ENCODE results near the gene DCTPP1. TPM values are rescaled to one million over a fixed set of nuclear protein-coding genes. Genes with fewer than 3 reads are reported as not detected.

The DCTPP1 gene
- total and polyA plus RNA-seq, 2 of the 4 experiments (the other 2 are of a cell fraction), result 24.9 to 45.5 TPM

DNA sequence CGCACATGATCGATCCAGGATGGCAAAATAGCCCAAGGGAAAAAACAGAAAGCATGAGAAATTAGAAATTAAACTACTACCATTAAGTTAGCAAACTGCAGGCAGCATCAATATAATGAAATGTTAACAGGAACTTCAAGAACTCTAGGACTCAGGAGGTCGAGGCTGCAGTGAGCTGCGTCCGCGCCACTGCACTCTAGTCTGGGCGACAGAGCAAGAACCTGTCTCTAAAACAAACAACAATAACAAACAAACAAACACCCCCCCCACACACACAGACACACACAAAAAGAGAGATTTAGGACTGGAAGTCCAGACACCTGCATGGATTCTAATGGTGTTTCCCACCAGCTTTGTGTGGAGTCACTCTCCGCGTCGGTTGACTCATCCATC is 16.4 kb upstream of the DCTPP1 start:
- Histone ChIP-seq H3K18ac (ENCODE audit: low read depth, low read length) (peak overlapping the region; percentile 20; the same call in 1 of the 2 replicates), H2AFZ (replicated peaks; ENCODE audit: low read length, poor library complexity) (peak overlapping the region; percentile 87), H3K4me3 (ENCODE audit: insufficient read depth, low read depth, low read length) (peak overlapping the region; percentile 65), H3K27me3 (ENCODE audit: control insufficient read depth, insufficient read depth, low read length) (no peaks in the 10 kb centered on the region; the same call in 1 of the 2 replicates), H4K8ac (ENCODE audit: low read depth in 2 of 2, low read length in 2 of 2) (peak overlapping the region; percentile 14 to 84), H3K9me3 (ENCODE audit: control insufficient read depth, insufficient read depth, low read length) (0 out of 2 replicates have a peak, but pooled peaks cover 5% of the 10 kb centered on the region), H3K9ac (ENCODE audit: low read depth, low read length) (peak overlapping the region; percentile 38), H4K5ac (ENCODE audit: low read depth, low read length) (peak overlapping the region; percentile 21), H2BK120ac (ENCODE audit: low read depth, low read length) (peak overlapping the region; percentile 48), H3K27ac (ENCODE audit: insufficient read depth, low read length) (peak overlapping the region; percentile 30), H2BK15ac (ENCODE audit: low read depth, low read length) (no peak overlapping the region; the same call in 2 of the 3 replicates), H2AK9ac (replicated peaks; ENCODE audit: low read depth, low read length, poor library complexity) (peak overlapping the region; percentile 4), H3K56ac (ENCODE audit: extremely low read depth, insufficient read depth, low read length) (no peak overlapping the region), H4K20me1 (ENCODE audit: insufficient read depth, low read length) (0 out of 2 replicates have a peak, but pooled peaks cover 4% of the 10 kb centered on the region), H3K23ac (ENCODE audit: low read depth, low read length) (peak overlapping the region; percentile 31; the same call in 1 of the 2 replicates), H3K4me1 (ENCODE audit: control insufficient read depth, insufficient read depth, low read length) (peaks cover 5% of the 10 kb centered on the region), H3K4ac (ENCODE audit: low read depth, low read length) (peak overlapping the region; percentile 81), H3K79me1 (ENCODE audit: low read depth in 1 of 2, low read length in 2 of 2) (peaks cover 13 to 22% of the 10 kb centered on the region in 2 experiments), H3K36me3 (ENCODE audit: control insufficient read depth, insufficient read depth, low read length) (peaks cover 9% of the 10 kb centered on the region), H2AK5ac (ENCODE audit: low read depth, low read length) (no peak overlapping the region), H2BK20ac (ENCODE audit: low read depth, low read length) (peak overlapping the region; percentile 11; the same call in 1 of the 2 replicates), H3K4me2 (ENCODE audit: low read depth, low read length) (peak overlapping the region; percentile 72), H3K14ac (replicated peaks; ENCODE audit: low read depth, low read length) (peak overlapping the region; percentile 59), H2BK5ac (ENCODE audit: low read depth, low read length, poor library complexity, severe bottlenecking) (peak overlapping the region; percentile 21), H3K9me1 (ENCODE audit: insufficient read depth, low read length) (peaks cover 7% of the 10 kb centered on the region), H4K91ac (ENCODE audit: insufficient read depth, low read depth, low read length) (peak overlapping the region; percentile 65)
- DNase-seq (no peak), ATAC-seq (ENCODE audit: low read depth) (no peak)
- in situ Hi-C loops (cut with MboI; ENCODE audit: low sequenced_read_pairs) (loop anchor here (5.0 kb wide), 2 partner anchors 151 to 186 kb away; no protein-coding TSS in a partner anchor), dilution Hi-C loops (cut with HindIII; ENCODE audit: low sequenced_read_pairs, unreplicated experiment) (no loop called here), intact Hi-C loops (cut with micrococcal nuclease) (no loop called here)
- no CpG with 5 or more reads among the region's 10 CpGs for WGBS, 2 experiments (ENCODE audit: extremely low coverage in 2 of 2, insufficient read length in 1 of 2)
- TF ChIP-seq, protein P1, sequence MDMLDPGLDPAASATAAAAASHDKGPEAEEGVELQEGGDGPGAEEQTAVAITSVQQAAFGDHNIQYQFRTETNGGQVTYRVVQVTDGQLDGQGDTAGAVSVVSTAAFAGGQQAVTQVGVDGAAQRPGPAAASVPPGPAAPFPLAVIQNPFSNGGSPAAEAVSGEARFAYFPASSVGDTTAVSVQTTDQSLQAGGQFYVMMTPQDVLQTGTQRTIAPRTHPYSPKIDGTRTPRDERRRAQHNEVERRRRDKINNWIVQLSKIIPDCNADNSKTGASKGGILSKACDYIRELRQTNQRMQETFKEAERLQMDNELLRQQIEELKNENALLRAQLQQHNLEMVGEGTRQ (IDR thresholded peaks at IDR 0.05; ENCODE audit: low read depth, low read length), result no peak
- TF ChIP-seq, protein P2, sequence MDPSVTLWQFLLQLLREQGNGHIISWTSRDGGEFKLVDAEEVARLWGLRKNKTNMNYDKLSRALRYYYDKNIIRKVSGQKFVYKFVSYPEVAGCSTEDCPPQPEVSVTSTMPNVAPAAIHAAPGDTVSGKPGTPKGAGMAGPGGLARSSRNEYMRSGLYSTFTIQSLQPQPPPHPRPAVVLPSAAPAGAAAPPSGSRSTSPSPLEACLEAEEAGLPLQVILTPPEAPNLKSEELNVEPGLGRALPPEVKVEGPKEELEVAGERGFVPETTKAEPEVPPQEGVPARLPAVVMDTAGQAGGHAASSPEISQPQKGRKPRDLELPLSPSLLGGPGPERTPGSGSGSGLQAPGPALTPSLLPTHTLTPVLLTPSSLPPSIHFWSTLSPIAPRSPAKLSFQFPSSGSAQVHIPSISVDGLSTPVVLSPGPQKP (IDR thresholded peaks at IDR 0.05; ENCODE audit: borderline replicate concordance, low read depth, low read length), result no peak
- no peak for TF ChIP-seq MAFK (IDR thresholded peaks at IDR 0.05; ENCODE audit: low read depth, low read length)
- no TSS peak for BruUV-seq (replicated peaks)
- CTCF ChIA-PET, result no interaction called here
- POLR2A ChIA-PET (ENCODE audit: unreplicated experiment), result no interaction called here
